A549 treated with ZK216348 at 1 μM for 4 hours (cell line): Measurements from ENCODE around the gene NEUROD6. TPM values are rescaled to one million over a fixed set of nuclear protein-coding genes. Genes with fewer than 3 reads are reported as not detected.

Experiments
- total RNA-seq: library from RNA; stranded (reverse); fragments of 200-300 nt; extraction: Qiagen RNA extraction; gene quantifications from 5 replicates; pipeline ENCODE4 v1.2.3, GENCODE V29; 2022; ENCODE audit warnings: low read depth

NEUROD6 gene
- total RNA-seq, result not detected in 5 replicates

GRCh38 chr7:31340603-31341002 is at the start of gene NEUROD6:
Gene NEUROD6, minus strand, starts transcription at chr7:31340726. Its CDS starts 1,458 bp downstream, at chr7:31339268.

Other genes with a start within 250 kb of the NEUROD6 start
- gene ITPRID1, start 173.4 kb upstream of the NEUROD6 start, total RNA-seq, result not detected in 5 replicates